Panc1 (cell line): ENCODE measurements around the gene NFATC1.

ENCODE experiments used
- CTCF ChIP-seq: fragments of 450-650 bp; IDR thresholded peaks from 2 replicates; pipeline ENCODE4 v1.5.1; 2017; ENCODE audit warnings: mild to moderate bottlenecking
- POLR2AphosphoS5 ChIP-seq: IDR thresholded peaks from 2 replicates; pipeline ENCODE4 v1.6.1; 2012; ENCODE audit warnings: mild to moderate bottlenecking, low read depth, low read length, moderate library complexity
- SIN3A ChIP-seq: IDR thresholded peaks from 2 replicates; pipeline ENCODE4 v1.6.1; 2012; ENCODE audit warnings: low read depth, mild to moderate bottlenecking, low read length, moderate library complexity, borderline replicate concordance; ENCODE audit not compliant: insufficient read depth
- TCF7L2 ChIP-seq: IDR thresholded peaks from 2 replicates; pipeline ENCODE4 v1.6.1; 2011; ENCODE audit warnings: mild to moderate bottlenecking, low read depth, low read length, inconsistent platforms
- TF ChIP-seq, protein P1 (sequence below), 2 experiments: IDR thresholded peaks; 2 replicates each; pipeline ENCODE4 v1.6.1; 2011 to 2012; ENCODE audit warnings: low read depth in 2 of 2, control low read depth in 1 of 2, low read length in 1 of 2, mild to moderate bottlenecking in 1 of 2, moderate library complexity in 1 of 2; ENCODE audit not compliant: insufficient read depth in 1 of 2

GRCh38 chr18:79466591-79466990, 70.9 kb downstream of the NFATC1 start:
- TF ChIP-seq CTCF: no peak
- no peak for TF ChIP-seq POLR2AphosphoS5
- TF ChIP-seq, protein P1, sequence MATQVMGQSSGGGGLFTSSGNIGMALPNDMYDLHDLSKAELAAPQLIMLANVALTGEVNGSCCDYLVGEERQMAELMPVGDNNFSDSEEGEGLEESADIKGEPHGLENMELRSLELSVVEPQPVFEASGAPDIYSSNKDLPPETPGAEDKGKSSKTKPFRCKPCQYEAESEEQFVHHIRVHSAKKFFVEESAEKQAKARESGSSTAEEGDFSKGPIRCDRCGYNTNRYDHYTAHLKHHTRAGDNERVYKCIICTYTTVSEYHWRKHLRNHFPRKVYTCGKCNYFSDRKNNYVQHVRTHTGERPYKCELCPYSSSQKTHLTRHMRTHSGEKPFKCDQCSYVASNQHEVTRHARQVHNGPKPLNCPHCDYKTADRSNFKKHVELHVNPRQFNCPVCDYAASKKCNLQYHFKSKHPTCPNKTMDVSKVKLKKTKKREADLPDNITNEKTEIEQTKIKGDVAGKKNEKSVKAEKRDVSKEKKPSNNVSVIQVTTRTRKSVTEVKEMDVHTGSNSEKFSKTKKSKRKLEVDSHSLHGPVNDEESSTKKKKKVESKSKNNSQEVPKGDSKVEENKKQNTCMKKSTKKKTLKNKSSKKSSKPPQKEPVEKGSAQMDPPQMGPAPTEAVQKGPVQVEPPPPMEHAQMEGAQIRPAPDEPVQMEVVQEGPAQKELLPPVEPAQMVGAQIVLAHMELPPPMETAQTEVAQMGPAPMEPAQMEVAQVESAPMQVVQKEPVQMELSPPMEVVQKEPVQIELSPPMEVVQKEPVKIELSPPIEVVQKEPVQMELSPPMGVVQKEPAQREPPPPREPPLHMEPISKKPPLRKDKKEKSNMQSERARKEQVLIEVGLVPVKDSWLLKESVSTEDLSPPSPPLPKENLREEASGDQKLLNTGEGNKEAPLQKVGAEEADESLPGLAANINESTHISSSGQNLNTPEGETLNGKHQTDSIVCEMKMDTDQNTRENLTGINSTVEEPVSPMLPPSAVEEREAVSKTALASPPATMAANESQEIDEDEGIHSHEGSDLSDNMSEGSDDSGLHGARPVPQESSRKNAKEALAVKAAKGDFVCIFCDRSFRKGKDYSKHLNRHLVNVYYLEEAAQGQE (IDR thresholded peaks at IDR 0.05; ENCODE audit: insufficient read depth in 1 of 2, low read depth in 2 of 2, low read length in 1 of 2): no peak
- TF ChIP-seq SIN3A: no peak
- no peak for TF ChIP-seq TCF7L2
